Chondrocyte (in vitro differentiated cells): Measurements from ENCODE around the gene CLIP4. TPM values are rescaled to one million over a fixed set of nuclear protein-coding genes. Genes with fewer than 3 reads are reported as not detected.

Experiments
- DNase-seq: peaks from one replicate; pipeline ENCODE4 v3.0.0; 2021; ENCODE audit warnings: mixed read lengths, low spot score
- H3K27ac Mint-ChIP-seq: one replicate; pipeline ENCODE4 v1.8.0; 2021; ENCODE audit warnings: mild to moderate bottlenecking, moderate library complexity, mixed read lengths; ENCODE audit not compliant: unreplicated experiment
- H3K27me3 Mint-ChIP-seq: 2 replicates; pipeline ENCODE4 v1.8.0; 2021; ENCODE audit warnings: low read depth, mixed read lengths
- H3K36me3 Mint-ChIP-seq: 2 replicates; pipeline ENCODE4 v1.8.0; 2021; ENCODE audit warnings: low read depth, mixed read lengths
- H3K4me1 Mint-ChIP-seq: 2 replicates; pipeline ENCODE4 v1.8.0; 2021; ENCODE audit warnings: low read depth, mild to moderate bottlenecking, mixed read lengths
- H3K4me3 Mint-ChIP-seq: one replicate; pipeline ENCODE4 v1.8.0; 2021; ENCODE audit warnings: mild to moderate bottlenecking, moderate library complexity, mixed read lengths; ENCODE audit not compliant: unreplicated experiment
- H3K9me3 Mint-ChIP-seq: 2 replicates; pipeline ENCODE4 v1.8.0; 2021; ENCODE audit warnings: low read depth, mixed read lengths
- CTCF ChIP-seq: fragments of 200-600 bp; sonication (generic); IDR thresholded peaks from 2 replicates; pipeline ENCODE4 v1.5.0; 2021; ENCODE audit warnings: antibody characterized with exemption, mild to moderate bottlenecking, moderate library complexity
- total RNA-seq: library from RNA; stranded (reverse); gene quantifications from 3 replicates; pipeline ENCODE4 v1.2.1, GENCODE V29; 2021

CLIP4 gene
- total RNA-seq, 1 donor from 2014 or later: 30.1 TPM

- Mint-ChIP-seq H3K4me1 (peaks cover 16% of the 10 kb centered on the region), H3K27me3 (no peaks in the 10 kb centered on the region), H3K4me3 (no peak overlapping the region), H3K27ac (no peak overlapping the region), H3K9me3 (no peaks in the 10 kb centered on the region), H3K36me3 (peaks cover 39% of the 10 kb centered on the region)
- TF ChIP-seq CTCF: no peak
- no peak for DNase-seq
Measured at GRCh38 chr2:29157131-29157530, 41.9 kb downstream of the CLIP4 start.

- Mint-ChIP-seq H3K27me3 (no peaks in the 10 kb centered on the region), H3K36me3 (peaks cover 30% of the 10 kb centered on the region), H3K9me3 (no peaks in the 10 kb centered on the region), H3K4me1 (peaks cover 16% of the 10 kb centered on the region), H3K27ac (no peak overlapping the region), H3K4me3 (no peak overlapping the region)
- no peak for TF ChIP-seq CTCF
- no peak for DNase-seq
Measured at GRCh38 chr2:29159125-29159524, 43.9 kb downstream of the CLIP4 start.

GRCh38 chr2:29160184-29160583 lies 45.0 kb downstream of the CLIP4 start:
- no peaks in the 10 kb centered on the region for H3K27me3 Mint-ChIP-seq
- H3K4me1 Mint-ChIP-seq: peaks cover 14% of the 10 kb centered on the region
- no peaks in the 10 kb centered on the region for H3K9me3 Mint-ChIP-seq
- TF ChIP-seq CTCF: no peak
- H3K4me3 Mint-ChIP-seq: no peak overlapping the region
- DNase-seq: no peak
- no peak overlapping the region for H3K27ac Mint-ChIP-seq
- peaks cover 22% of the 10 kb centered on the region for H3K36me3 Mint-ChIP-seq

GRCh38 chr2:29162204-29162928 lies 47.2 kb downstream of the CLIP4 start:
- Mint-ChIP-seq H3K36me3 (peaks cover 14% of the 10 kb centered on the region), H3K9me3 (no peaks in the 10 kb centered on the region), H3K4me1 (peaks cover 18% of the 10 kb centered on the region), H3K27ac (no peak overlapping the region), H3K27me3 (no peaks in the 10 kb centered on the region), H3K4me3 (no peak overlapping the region)
- no peak for TF ChIP-seq CTCF
- no peak for DNase-seq

- H3K4me3 Mint-ChIP-seq: no peak overlapping the region
- no peak overlapping the region for H3K27ac Mint-ChIP-seq
- no peaks in the 10 kb centered on the region for H3K27me3 Mint-ChIP-seq
- peaks cover 12% of the 10 kb centered on the region for H3K36me3 Mint-ChIP-seq
- TF ChIP-seq CTCF: no peak
- H3K4me1 Mint-ChIP-seq: peaks cover 15% of the 10 kb centered on the region
- DNase-seq: no peak
- peaks cover 3% of the 10 kb centered on the region for H3K9me3 Mint-ChIP-seq
Measured at GRCh38 chr2:29164091-29164846, 49.1 kb downstream of the CLIP4 start.
